GM21529 (cell line): Measurements from ENCODE around the gene MYO3B.

Experiments used
- ATAC-seq: cut with Tn5 transposase; IDR thresholded peaks from one replicate; pipeline ENCODE4 v1.9.1; 2021; ENCODE audit not compliant: unreplicated experiment

MYO3B gene

DNA sequence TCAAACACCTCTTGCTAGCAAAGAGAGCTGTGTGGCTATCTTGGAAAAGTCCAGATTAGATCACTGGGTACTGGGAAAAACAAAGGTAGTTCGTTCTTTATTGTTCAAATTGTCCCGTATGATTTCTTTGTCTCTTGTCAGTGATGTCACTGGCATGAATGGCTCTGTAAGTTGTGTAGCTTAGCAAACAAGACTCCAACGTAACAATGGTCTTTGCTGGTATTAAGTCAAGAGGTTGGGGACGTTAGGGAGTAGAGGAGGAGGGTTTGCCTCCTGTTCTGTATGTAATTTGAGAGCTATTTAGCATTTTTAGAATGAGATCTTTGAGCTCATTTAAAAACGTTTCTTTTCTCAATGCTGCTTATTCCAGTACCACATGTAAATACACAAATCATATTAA lies 320.7 kb downstream of the MYO3B start:
- no peak for ATAC-seq

DNA sequence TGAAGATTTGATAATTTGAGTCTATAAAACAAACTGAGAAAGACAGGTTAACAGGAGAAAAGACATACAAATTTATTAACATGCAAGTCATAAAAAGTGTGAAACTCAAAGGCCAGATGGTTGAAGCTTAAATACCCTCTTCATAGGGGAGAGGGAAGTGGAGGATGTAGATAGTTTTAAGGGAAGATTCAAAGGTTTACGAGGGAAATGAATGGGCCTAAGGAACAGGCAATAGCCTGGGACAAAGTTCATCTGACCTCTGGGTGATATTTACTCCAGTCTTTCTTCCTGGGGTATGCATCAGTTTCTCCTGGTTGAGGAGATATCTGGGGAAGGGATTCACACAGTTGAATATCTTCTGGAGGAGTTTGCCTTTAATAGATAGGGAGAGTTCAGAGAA lies 322.2 kb downstream of the MYO3B start:
- ATAC-seq: no peak

DNA sequence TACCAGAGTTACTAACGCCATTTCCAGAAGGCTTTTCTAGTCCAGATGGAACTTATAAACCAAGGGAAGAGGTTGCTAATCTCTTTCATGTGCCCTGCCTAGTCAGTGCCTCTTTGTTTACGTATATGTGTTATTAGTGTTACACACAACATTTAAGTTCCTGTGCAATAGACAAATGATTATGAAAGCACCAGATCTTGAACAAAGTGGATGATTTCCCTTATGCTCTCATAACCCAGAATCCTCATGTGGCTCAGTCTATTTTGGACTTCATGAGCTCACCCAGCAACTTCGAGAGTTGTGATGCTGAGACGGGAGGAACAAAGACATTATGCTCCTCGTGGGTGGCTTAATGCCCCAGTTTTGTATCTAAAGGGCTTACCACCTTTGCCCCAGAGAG lies 322.8 kb downstream of the MYO3B start:
- ATAC-seq: no peak

DNA sequence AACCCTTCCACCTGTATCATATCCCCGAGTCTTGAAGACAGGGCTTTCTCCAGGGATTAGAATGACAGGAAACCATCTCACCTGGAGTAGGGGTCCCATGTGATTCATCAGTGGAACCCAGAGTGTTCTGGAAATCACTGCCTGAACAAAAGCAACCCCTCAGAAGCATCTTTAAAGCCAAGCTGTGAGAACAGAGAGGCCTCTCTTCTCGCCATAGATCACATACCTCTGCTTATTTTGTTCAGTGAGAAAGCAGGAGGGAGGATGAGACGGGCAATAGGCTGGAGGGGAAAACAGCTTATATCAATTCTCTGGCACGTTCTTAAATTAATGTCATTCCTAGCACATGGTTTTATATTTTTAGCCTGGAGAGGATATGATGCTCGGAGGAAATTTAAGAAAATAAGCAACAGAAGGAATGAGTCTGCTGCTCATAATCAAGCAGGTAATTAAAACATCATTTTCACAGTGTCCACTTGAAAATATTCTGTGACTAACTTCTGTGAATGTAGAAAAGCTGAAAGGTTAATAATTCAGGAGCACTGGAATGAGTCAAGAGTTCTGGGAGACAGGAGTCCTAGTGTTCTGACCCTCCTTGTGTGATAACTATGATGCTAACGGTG lies 323.6 kb downstream of the MYO3B start:
- no peak for ATAC-seq

DNA sequence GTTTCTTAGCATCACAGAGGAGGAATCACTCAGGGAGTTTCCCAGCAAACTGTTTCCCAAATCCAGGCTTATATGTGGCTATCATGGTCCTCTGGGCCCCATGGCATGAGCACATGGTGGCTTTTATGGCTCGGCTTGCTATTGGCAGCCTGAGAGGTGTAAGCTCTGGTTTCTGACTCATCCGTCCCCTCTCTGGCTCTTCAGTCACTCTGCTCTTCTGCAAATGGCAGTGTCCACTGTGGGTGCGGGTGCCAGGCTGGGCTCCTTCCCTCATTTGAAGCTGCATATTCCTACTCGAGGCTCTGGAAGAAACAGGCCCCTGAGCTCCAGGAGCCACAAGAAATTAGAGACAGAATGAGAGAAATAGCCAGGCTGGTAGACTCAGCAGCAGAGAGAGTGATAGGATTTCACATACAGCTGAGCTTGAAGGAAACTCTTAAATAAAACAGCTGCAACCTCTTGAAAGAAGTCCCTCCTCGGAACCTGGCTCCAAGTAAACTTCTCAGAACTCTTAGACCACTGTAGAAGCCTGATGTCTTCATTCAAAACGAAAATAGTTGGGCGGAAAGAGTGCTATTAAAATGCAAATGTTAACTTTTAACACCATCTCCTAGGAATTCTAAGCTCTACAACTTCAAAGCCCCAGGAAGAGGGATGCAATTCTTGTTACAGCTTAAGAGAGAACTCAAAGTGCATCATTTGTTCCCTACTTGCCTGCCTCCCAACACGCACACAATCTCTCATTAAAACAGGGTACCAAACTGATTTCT lies 324.6 kb downstream of the MYO3B start:
- no peak for ATAC-seq

DNA sequence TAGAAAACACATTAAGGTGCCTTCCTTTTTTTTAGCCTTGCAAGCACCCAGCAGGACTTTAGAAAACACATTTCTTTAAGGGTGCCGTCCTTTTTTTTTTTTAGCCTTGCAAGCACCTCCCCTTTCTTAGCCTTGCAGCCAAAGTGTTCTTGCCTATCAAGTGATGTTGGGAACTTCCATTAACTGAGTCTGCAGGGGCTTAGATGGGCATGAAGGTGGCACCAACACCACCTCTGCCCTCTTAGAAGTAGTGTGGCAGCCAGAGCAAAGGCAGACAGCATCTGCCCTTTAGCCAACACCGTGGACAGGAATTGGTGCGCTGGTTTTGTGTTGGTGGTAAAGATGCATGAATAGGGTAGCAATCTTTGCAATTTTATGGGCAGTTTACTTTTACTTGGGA lies 325.6 kb downstream of the MYO3B start:
- no peak for ATAC-seq

DNA sequence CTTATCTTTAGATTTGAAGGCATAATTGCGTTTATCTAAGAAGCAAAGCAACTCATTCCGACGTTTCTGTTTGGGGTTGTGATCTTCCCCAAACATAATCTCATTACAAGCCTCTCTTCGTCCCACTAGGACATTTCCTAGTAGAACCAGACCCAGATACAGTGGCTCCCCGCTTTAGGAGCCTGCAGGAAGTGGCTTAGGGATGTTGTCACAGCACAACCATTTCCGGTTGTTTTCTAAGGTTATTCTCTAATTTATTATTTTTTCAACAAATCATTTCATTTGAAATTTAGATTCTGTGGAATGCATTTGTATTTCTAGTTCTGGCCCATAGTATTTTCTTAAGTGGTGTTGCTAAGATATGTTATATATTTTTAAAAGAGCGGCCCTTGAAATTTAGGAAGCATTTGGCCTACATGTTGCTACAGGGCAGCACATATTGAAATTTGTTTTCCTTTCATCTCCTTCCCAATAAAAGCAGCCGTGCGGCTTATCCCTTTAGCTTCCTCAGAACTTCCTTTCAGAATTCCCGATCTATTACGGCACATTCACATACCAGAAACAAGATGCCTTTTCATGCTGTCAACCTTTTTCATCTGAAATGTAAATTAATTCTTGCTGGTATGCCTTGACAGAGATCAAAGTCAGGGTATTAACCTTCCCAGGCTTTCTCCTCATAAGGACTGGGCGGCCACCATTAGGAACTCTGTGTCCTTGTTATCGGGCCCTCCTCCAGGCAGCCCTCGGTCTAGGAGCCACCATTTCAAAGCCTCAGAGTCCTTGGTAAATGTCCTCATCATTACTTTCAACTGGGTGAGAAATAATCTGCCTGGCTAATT lies 326.2 kb downstream of the MYO3B start:
- no peak for ATAC-seq

DNA sequence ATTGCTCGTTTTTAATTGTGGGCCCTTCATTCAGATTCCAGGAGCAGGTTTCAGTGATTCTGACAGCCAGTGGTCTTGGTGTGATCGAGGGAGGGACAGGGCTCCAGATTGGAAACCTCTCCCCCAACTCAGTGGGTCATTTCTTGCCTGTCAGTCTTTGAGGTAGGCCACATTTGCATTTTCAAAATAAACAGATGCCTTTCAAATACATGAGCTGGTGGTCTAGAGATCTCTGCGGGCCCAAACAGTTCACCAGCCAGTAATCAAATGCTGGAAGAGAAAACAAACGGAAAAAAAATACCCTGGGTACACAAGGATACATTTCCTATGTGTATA lies 326.8 kb downstream of the MYO3B start:
- no peak for ATAC-seq

DNA sequence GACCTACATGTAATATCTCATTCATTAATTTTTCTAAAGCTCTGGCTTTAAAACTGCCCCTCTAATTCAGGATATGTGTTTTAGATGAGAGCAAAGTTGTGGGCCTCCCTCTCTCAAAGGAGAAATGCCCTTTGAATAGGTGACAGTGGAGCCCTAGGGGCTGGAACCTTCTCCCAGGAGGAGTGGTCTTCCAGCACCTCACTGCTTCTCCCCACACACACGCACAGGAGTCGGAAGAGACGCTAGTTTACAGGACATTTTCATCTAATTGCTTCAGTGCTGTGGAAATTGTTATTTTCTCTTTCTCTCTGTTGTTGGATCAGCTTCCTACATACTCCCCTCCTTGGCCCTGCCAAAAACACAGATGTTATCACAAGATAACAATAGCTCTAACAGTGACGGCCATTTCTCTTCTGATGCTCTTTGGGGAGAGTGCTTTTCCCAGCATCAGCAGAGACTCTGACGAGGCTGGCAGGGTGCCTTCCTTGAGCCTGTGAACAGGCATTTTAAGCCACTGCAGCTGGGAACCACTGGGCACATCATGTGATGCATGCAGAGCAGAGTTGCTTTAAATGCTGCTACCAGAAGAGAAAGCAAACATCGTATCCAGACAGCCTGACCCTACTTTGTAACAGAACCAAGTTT lies 327.8 kb downstream of the MYO3B start:
- no peak for ATAC-seq

DNA sequence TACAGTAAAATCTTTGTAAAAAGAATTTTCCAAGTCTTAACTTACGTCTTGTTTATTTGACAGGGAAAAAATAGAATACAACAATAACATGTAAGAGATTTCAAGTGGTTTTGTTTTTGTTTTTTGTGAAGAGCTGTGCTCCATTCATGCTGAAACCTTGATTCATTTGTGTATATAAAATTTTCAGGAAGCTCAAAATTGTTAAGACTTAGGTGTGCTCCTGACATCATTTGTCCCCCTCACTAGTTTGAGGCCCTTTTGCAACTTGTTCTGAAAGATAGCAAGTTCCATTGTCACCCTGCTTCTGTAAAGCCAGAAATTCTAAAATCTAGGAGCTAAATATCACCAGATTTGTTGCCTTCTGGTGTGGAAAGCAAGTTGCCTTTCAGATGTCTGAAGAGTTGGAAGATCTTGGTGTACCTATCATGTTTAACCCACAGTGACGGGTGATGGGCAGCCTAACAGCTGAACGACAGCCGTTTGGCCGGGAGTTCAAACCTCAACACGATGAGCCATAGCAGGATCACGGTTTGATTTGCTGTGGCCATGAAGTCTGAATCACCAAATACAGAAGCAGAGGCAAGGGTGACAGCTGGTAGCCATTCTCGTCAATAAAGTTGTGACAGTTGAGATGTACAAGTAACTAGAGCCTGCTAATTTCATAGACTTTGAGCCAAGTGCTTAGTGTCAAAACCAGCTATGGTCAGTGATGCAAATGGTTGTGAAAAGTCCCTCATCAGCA lies 331.7 kb downstream of the MYO3B start:
- ATAC-seq: peak; percentile 44

DNA sequence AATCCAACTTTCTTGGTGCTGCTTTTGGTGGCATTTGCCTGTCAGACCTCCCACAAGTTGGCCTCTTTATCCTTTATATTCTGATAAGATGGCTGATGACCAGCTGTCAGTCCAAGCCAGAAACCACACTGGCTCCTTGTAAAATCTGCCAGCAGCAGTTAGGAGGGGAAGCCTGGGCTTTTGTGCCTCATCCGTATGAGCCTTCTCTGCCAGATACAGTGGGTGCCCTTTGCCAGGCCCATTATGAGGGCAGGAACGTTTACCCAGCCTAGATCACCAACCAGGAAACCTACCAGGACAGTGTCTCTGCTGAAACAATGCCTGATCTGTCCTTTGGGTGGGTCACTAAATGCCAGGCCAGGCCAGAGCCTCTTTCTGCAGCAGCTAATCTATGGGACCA lies 334.3 kb downstream of the MYO3B start:
- ATAC-seq: no peak

DNA sequence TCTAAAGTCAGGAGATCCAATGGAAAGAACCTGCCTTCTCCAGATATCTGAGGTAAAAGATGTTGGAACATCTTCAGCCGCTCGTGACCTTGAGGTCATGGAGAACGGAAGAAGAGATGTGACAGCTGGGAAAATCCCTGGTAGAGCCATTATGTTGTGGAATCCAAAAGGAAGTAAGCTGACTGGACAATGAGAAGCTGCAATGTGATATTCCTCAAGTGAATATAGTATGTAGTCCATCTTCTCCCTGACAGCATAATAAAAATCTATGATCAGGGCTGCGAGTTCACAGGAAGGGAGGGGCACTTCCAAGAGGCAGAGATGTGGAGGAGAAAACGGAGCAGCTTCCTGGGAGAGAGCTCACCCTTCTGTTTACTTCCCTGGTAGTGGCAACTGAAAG lies 336.2 kb downstream of the MYO3B start:
- ATAC-seq: no peak

DNA sequence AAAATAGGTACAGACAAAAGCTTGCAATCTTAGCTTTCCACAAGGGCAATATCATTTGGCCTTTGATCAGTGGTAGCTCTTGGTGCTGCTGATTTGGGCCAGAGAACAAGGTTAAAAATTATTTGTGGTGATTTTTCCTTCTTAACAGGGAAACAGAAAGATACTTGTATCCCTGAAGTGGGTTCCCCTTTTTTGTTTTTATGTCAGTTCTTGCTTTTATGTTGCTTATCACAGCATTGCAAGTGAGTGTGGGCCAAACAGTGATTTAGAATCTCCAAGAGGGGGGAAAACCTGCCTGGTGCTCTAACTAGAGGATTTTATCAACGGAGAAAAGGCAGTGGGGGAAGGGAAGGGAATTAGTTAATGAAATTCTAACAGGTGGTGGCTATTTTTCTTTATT lies 339.6 kb downstream of the MYO3B start:
- ATAC-seq: no peak

DNA sequence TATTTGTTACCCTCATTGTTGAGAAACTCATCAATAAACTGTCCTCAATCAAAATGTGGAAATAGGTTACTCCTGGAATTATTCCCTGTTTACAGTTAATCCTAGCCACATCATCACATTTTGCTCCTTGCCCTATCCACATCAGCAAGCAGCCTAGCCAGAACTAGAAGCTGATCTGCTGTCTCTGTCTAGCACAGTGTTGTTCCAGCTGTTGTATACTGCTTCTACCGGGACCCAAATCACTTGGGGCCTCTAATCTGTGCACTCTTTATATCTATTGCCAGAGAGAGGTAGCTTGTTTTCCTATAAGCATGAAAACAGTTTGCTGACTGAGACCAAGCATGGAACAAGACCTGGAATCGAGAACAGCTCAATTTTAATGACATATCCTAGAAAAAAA lies 341.0 kb downstream of the MYO3B start:
- ATAC-seq: no peak

DNA sequence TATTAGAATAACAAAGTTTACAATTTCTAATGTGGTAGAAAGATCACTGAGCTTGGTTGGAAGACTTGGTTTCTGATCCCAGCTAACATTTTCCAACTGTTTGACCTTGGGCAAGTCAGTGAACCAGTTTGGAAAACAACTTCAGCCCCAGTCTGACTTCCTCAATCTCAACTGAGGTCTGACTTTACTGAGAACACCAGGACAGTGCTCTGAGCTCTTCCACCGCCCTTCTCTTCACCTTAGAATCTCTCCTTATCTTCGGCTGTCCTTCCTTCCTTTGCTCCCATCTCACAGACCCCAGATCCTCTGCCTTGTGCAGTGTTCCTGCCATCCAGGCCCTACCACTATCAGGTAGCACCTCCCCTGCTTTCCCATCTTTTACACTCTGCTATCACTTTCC lies 343.4 kb downstream of the MYO3B start:
- no peak for ATAC-seq

DNA sequence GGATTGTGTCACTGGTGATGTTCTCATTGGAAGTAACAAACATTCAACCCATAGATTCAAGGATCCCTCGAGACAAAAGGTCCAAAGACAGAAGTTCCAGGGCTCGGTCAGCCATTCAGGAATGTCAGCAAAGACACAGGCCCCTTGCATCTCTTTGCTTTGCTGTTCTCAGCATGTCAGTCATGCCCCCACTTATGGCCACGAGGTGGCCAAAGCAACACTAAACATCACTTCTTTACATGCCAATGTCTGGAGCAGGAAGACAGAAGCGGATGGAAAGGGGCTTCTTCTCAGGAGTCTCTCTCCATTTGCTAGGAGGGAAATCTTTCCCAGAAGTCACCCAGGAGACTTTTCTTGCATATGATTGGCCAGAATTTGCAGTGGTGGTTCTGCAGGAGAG lies 345.6 kb downstream of the MYO3B start:
- ATAC-seq: no peak

DNA sequence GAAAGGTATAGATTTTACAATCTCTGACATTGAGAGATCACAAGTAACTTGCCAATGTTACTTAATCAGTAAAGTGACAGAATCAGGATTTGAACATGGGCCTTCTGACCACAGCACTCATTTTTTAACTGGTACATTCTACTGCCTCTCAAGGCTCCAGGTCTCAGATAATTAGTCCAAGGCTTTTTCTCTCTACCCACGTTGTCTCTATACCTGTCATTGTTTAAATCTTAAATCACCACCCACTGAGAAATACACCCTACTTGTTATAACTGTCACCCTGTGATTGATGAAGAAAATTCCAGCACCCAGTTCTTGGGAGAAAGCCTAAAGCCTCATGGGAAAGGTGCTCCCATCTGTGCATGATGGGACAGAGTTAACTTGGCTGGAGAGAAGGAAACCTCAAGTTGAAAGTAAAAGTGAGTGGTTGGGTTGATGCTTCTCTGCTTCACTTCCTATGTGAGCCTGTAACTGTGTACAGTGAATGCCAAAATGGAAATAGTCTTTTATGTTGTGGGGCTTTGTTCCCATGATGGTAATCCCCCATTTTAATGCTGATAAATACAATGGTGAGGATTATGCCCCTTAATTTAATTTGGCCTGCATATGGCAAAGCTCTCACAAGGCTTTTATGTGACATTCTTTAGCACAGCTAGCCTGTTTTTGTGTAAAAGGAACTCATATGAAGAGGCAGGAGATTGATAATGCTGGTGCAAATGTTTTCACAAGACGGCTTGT lies 347.1 kb downstream of the MYO3B start:
- peak; percentile 82 for ATAC-seq

DNA sequence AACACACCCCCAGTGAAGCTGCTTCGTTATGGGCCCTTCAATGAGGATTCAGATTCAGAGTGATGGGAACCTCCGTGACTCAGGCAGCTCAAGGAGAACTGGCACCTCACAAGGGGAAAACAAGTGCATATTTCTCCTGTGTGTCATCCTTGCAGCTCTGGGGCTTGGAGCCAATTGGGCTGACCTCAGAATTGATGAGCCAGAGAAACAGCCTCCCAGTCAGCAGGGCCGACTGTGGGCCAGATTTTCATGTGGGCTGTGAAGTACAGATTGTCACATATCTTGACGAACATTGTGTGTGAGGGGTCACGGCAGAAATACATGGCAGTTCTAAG lies 347.6 kb downstream of the MYO3B start:
- no peak for ATAC-seq

DNA sequence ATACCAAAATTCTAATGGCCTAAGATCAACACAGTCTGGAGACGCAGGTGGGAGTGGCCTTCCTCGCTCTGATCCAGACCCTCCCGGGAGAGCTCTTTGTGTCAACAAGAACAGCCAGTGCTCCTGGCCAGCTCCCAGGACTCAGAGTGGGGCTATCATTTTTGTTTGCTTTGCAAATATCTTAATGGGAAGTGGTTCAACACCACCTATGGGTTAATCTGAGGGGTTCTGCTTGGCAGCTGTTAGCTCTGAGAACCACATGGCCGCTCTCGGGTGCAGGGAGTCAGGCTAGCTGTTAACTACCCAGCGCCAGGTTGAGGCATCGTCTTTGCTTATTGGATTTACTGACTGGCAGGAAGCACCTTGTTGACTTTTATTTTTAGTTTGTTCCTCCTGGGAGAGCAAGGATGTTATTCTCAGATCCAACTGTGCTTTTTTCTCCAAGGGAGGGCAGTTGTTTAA lies 352.4 kb downstream of the MYO3B start:
- no peak for ATAC-seq

DNA sequence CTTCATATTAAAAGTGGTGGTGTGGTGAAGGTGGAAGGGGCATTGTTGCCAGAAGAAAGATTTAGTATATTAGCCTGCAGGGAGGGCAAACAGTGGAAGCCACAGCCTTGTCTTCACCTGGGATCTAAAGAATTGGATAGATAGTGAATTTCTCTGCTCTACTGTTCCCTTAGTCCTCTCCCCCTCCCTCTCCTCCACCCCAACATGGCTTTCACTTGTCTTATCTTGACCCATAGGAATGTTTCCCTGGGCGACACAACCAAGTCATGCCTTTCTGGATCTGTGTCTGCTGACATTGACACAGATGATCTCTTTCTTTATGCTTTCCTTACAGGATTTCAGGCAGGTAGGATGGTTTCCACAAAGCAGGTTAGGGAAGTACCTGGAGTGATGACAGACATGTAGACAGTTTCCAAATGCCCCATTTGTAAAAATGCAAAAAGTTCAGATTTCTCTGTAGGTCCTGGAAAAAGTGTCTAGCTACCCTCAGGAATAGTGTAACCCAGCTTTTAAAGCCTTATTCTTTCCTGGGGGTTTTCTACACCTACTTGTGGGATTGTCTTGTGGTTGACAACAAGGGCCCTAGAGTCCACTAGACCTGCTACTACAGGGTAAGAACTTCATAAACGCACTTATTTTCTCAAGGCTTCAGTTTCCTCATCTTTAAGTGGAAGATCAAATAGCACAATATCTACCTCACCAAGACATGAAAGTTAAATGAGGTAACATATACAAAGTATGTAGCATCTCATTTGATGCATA lies 353.0 kb downstream of the MYO3B start:
- no peak for ATAC-seq
